Natural killer cell (primary cell): ENCODE results near the gene LIFR. TPM values are rescaled to one million over a fixed set of nuclear protein-coding genes. Genes with fewer than 3 reads are reported as not detected.

Source experiments
- ATAC-seq, 3 donors: fragments of 150-1000 bp in 2 of 3; fragments of 200-7000 bp in 1 of 3; cut with Tn5 transposase; 1 replicate in 1 of 3; 2 replicates in 2 of 3; pipeline ENCODE4 v1.10.0; 2021; ENCODE audit warnings: mild to moderate bottlenecking in 2 of 3, moderate library complexity in 2 of 3
- DNase-seq, 2 donors: peaks; one replicate each; pipeline versions ENCODE4 v3.0.0 to v3.0.0-alpha.2; 2013 to 2021; ENCODE audit warnings: mixed read lengths in 1 of 2
- H3K27ac ChIP-seq: one replicate; pipeline ENCODE4 v1.5.1; 2013; ENCODE audit warnings: mild to moderate bottlenecking, low read length
- H3K27me3 ChIP-seq: one replicate; pipeline ENCODE4 v1.6.1; 2013; ENCODE audit warnings: low read length; ENCODE audit not compliant: control insufficient read depth, insufficient read depth
- H3K36me3 ChIP-seq: one replicate; pipeline ENCODE4 v1.6.1; 2013; ENCODE audit warnings: low read length; ENCODE audit not compliant: control insufficient read depth, insufficient read depth
- H3K4me1 ChIP-seq: one replicate; pipeline ENCODE4 v1.6.1; 2013; ENCODE audit warnings: low read length; ENCODE audit not compliant: control insufficient read depth, insufficient read depth
- H3K4me3 ChIP-seq: one replicate; pipeline ENCODE4 v1.5.1; 2013; ENCODE audit warnings: low read length
- H3K9me3 ChIP-seq: one replicate; pipeline ENCODE4 v1.6.1; 2013; ENCODE audit warnings: low read length; ENCODE audit not compliant: control insufficient read depth, insufficient read depth
- H3K27ac Mint-ChIP-seq, 2 donors: one replicate each; pipeline ENCODE4 v1.8.0; 2022; ENCODE audit warnings: mild to moderate bottlenecking in 2 of 2, mixed read lengths in 2 of 2, moderate library complexity in 1 of 2
- H3K27me3 Mint-ChIP-seq, 2 donors: one replicate each; pipeline ENCODE4 v1.8.0; 2022; ENCODE audit warnings: low read depth in 2 of 2, mixed read lengths in 2 of 2
- H3K36me3 Mint-ChIP-seq: one replicate; pipeline ENCODE4 v1.8.0; 2022; ENCODE audit warnings: mixed read lengths
- H3K4me1 Mint-ChIP-seq, 2 donors: one replicate each; pipeline ENCODE4 v1.8.0; 2022; ENCODE audit warnings: mixed read lengths in 2 of 2
- H3K4me3 Mint-ChIP-seq: one replicate; pipeline ENCODE4 v1.8.0; 2022; ENCODE audit warnings: mild to moderate bottlenecking, moderate library complexity, mixed read lengths
- H3K9me3 Mint-ChIP-seq, 2 donors: one replicate each; pipeline ENCODE4 v1.8.0; 2022; ENCODE audit warnings: mixed read lengths in 2 of 2
- WGBS: methylation state at CpG from one replicate; pipeline ENCODE4 v1.1.7; 2013; ENCODE audit warnings: missing lambda C conversion rate; ENCODE audit not compliant: insufficient coverage; 5-methylcytosine and 5-hydroxymethylcytosine counted together
- intact Hi-C: fragments of 100-400 bp; cut with micrococcal nuclease; formaldehyde crosslinking; loops from one replicate; pipeline ENCODE4 v1.14.2; 2022
- total RNA-seq, 4 donors: library from RNA; stranded (reverse); fragments of 120-200 nt in 1 of 4; gene quantifications; one replicate each; pipeline versions ENCODE4 v1.2.3 to v1.2.4, GENCODE V29; 2013 to 2022
- TF ChIP-seq, protein P1 (sequence below): fragments of 200-600 bp; IDR thresholded peaks from one replicate; pipeline ENCODE4 v1.8.0; 2022; ENCODE audit warnings: antibody characterized with exemption

The LIFR gene
- total RNA-seq, 3 donors from 2014 or later (not counting 1 experiment from before 2014, with no cell fraction given): not detected

DNA sequence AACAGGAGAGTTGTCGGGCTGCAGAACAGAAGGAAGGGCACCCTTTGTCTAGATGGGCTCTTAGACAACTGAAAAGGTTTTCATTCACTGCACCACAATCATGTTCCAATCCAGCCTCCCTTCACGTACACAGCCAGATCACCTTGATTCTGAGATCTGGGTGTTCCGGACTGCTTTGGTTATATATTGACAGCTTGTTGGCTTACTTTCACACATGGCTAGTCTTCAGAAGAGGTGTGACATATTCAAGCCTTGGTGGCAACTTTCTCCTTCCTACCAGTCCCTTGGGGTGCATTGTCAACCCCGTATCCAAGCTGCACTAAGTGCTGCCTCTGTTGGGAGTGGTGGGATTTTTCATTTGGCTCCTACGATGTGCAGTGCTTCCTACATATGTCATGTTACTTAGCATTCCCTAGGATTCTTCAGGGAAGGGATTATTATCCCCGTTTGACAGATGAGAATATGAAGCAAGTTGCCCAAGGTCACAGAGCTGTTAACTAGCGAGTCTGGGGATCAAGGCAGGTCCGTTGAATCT, 100.6 kb downstream of the LIFR start:
- H3K4me1 Mint-ChIP-seq: peaks cover 39 to 41% of the 10 kb centered on the region in 2 donors
- DNase-seq: peak in 1 of 2 donors; percentile 38
- H3K27ac Mint-ChIP-seq: no peak overlapping the region
- ATAC-seq: peak; percentile 46 to 73 (median 69)
- no peaks in the 10 kb centered on the region for H3K36me3 ChIP-seq
- intact Hi-C loops: no loop called here
- H3K9me3 ChIP-seq: no peaks in the 10 kb centered on the region
- 73% methylated on average over 7 of the region's 8 CpGs for WGBS
- peak overlapping the region; percentile 37 for H3K4me3 Mint-ChIP-seq
- no peak overlapping the region for H3K27ac ChIP-seq
- H3K9me3 Mint-ChIP-seq: no peaks in the 10 kb centered on the region
- peaks cover 29 to 57% of the 10 kb centered on the region in 2 donors for H3K27me3 Mint-ChIP-seq
- H3K4me3 ChIP-seq: no peak overlapping the region
- no peaks in the 10 kb centered on the region for H3K36me3 Mint-ChIP-seq
- peaks cover 41% of the 10 kb centered on the region for H3K4me1 ChIP-seq
- peaks cover 64% of the 10 kb centered on the region for H3K27me3 ChIP-seq
- TF ChIP-seq, protein P1, sequence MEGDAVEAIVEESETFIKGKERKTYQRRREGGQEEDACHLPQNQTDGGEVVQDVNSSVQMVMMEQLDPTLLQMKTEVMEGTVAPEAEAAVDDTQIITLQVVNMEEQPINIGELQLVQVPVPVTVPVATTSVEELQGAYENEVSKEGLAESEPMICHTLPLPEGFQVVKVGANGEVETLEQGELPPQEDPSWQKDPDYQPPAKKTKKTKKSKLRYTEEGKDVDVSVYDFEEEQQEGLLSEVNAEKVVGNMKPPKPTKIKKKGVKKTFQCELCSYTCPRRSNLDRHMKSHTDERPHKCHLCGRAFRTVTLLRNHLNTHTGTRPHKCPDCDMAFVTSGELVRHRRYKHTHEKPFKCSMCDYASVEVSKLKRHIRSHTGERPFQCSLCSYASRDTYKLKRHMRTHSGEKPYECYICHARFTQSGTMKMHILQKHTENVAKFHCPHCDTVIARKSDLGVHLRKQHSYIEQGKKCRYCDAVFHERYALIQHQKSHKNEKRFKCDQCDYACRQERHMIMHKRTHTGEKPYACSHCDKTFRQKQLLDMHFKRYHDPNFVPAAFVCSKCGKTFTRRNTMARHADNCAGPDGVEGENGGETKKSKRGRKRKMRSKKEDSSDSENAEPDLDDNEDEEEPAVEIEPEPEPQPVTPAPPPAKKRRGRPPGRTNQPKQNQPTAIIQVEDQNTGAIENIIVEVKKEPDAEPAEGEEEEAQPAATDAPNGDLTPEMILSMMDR: no peak

GRCh38 chr5:38453921-38454320, 102.5 kb downstream of the LIFR start:
- Mint-ChIP-seq H3K27ac (peak overlapping the region; percentile 37 to 67), H3K27me3 (peaks cover 34 to 60% of the 10 kb centered on the region in 2 donors), H3K4me1 (peaks cover 42 to 45% of the 10 kb centered on the region in 2 donors), H3K9me3 (no peaks in the 10 kb centered on the region), H3K4me3 (peak overlapping the region; percentile 61), H3K36me3 (no peaks in the 10 kb centered on the region)
- Histone ChIP-seq H3K4me3 (no peak overlapping the region), H3K9me3 (no peaks in the 10 kb centered on the region), H3K4me1 (peaks cover 41% of the 10 kb centered on the region), H3K27me3 (peaks cover 65% of the 10 kb centered on the region), H3K36me3 (no peaks in the 10 kb centered on the region), H3K27ac (no peak overlapping the region)
- DNase-seq (no peak), ATAC-seq (no peak)
- TF ChIP-seq, protein P1: no peak
- WGBS: 71% methylated on average over 11 of the region's 11 CpGs
- intact Hi-C loops: no loop called here

GRCh38 chr5:38453506-38453905, 102.9 kb downstream of the LIFR start:
- DNase-seq (peak in 1 of 2 donors; percentile 87), ATAC-seq (peak; percentile 72 to 89 (median 73))
- H3K9me3 ChIP-seq: no peaks in the 10 kb centered on the region
- H3K36me3 Mint-ChIP-seq: no peaks in the 10 kb centered on the region
- peaks cover 42 to 45% of the 10 kb centered on the region in 2 donors for H3K4me1 Mint-ChIP-seq
- intact Hi-C loops: no loop called here
- peaks cover 41% of the 10 kb centered on the region for H3K4me1 ChIP-seq
- H3K27me3 ChIP-seq: peaks cover 63% of the 10 kb centered on the region
- TF ChIP-seq, protein P1: no peak
- H3K4me3 ChIP-seq: no peak overlapping the region
- no peaks in the 10 kb centered on the region for H3K9me3 Mint-ChIP-seq
- H3K36me3 ChIP-seq: no peaks in the 10 kb centered on the region
- H3K4me3 Mint-ChIP-seq: peak overlapping the region; percentile 61
- H3K27ac ChIP-seq: no peak overlapping the region
- peaks cover 34 to 63% of the 10 kb centered on the region in 2 donors for H3K27me3 Mint-ChIP-seq
- WGBS: 0% methylated on average over 3 of the region's 3 CpGs
- H3K27ac Mint-ChIP-seq: peak overlapping the region; percentile 37 to 67

GRCh38 chr5:38452201-38452600, 104.2 kb downstream of the LIFR start:
- Mint-ChIP-seq H3K4me1 (peaks cover 42 to 45% of the 10 kb centered on the region in 2 donors), H3K27ac (no peak overlapping the region), H3K27me3 (peaks cover 35 to 72% of the 10 kb centered on the region in 2 donors), H3K4me3 (no peak overlapping the region), H3K36me3 (peaks cover under 1% of the 10 kb centered on the region), H3K9me3 (no peaks in the 10 kb centered on the region)
- Histone ChIP-seq H3K9me3 (no peaks in the 10 kb centered on the region), H3K36me3 (no peaks in the 10 kb centered on the region), H3K27ac (no peak overlapping the region), H3K27me3 (peaks cover 62% of the 10 kb centered on the region), H3K4me1 (peaks cover 41% of the 10 kb centered on the region), H3K4me3 (no peak overlapping the region)
- 93% methylated on average over 4 of the region's 4 CpGs for whole genome bisulfite sequencing
- ATAC-seq (no peak), DNase-seq (no peak)
- intact Hi-C loops: no loop called here
- TF ChIP-seq, protein P1: no peak
